ENCODE results near the gene ANKRD53.

The ANKRD53 gene

GRCh38 chr2:70967189-70967588 lies 11.2 kb upstream of the ANKRD53 start:
- no peak for DNase-seq (ENCODE audit: low read depth)

GRCh38 chr2:70974592-70974991 lies 3.8 kb upstream of the ANKRD53 start:
- DNase-seq (ENCODE audit: low read depth), result no peak

DNA sequence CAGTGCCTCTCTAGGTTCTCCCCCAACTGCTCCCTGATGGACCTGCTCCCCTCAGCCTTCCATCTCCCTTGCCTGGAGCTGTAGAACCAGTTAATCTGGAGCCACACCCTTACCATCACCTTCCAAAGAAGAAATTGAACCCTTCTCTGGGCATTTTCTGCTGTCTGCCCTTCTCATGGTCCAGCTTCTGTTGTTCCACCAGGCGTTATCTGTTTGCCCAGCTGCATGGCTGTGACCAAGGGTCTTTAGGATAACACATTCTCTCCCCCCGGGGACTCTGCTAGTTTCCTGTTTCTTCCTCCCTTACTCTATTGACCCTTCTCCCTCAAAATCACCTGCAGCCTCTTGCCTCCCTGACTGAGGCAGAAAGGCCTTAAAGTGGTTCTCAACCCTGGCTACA lies 3.2 kb upstream of the ANKRD53 start:
- DNase-seq (ENCODE audit: low read depth), result no peak

DNA sequence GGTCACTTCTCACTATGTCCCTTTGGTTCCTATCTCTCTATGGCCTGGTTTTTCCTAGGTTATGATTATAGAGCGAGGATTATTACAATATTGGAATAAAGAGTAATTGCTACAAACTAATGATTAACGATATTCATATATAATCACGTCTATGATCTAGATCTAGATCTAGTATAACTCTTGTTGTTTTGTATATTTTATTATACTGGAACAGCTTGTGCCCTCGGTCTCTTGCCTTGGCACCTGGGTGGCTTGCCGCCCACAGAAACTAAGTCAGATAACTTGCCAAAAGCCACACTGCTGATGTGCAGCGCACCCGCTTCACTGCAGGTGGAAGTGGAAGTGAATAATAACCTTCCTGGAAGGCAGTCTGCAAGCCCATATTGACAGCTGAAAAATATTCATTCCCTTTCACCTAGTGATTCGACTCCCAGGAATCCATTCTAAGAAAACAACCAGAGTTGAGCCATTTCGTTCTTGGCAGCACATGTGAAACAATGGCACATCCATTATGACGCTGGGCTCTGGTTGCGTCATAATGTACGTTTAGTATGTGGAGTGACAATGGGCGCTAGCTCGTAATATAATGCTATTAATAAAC lies 725 bp upstream of the ANKRD53 start:
- no peak for DNase-seq (ENCODE audit: low read depth)

DNA sequence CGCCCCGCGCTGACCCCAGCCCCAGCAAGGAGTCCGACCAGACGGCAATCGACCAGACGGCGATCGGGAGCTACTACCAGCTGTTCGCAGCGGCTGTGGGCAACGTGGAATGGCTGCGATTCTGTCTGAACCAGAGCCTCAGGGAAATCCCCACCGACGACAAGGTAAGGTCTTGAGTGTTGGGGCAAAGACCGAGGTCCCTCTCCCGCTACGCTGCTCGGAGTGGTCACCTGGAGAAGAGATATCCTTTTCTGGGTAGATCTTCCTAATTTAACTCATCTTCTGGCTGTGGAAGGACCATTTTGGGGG lies 704 bp downstream of the ANKRD53 start:
- no peak for DNase-seq (ENCODE audit: low read depth)

DNA sequence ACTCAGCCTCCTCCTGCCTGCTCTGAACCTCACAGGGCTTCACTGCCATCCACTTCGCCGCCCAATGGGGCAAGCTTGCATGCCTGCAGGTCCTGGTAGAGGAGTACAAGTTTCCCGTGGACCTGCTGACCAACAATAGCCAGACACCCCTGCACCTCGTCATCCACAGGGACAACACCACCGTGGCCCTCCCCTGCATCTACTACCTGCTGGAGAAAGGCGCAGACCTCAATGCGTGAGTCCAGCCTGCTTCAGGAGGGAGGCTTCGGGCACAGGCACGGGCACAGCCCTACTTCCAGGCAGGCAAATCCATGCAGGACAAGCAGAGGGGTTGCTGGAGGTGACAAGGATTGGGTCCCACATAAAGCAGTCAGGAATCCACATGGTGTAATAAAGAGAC lies 1.2 kb downstream of the ANKRD53 start:
- no peak for DNase-seq (ENCODE audit: low read depth)

DNA sequence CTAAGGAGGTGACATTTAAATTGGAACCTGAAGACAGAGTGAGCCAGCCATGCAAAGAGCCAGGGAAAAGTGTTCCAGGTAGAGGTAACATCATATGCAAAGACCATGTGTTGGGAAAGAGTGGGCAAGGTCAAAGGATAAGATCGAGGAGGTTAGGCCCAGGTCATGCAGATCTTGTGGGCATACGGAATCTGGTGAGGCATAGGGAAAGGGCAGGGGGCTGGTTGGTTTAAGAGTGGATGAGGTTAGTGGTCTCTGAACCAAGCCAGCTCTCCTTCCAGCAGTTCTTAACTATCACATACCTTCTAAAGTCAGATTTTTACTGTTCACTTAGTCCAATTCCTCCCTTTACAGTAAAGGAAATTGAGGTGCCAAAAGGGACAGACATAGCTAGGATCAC lies 3.0 kb downstream of the ANKRD53 start:
- DNase-seq (ENCODE audit: low read depth), result no peak

DNA sequence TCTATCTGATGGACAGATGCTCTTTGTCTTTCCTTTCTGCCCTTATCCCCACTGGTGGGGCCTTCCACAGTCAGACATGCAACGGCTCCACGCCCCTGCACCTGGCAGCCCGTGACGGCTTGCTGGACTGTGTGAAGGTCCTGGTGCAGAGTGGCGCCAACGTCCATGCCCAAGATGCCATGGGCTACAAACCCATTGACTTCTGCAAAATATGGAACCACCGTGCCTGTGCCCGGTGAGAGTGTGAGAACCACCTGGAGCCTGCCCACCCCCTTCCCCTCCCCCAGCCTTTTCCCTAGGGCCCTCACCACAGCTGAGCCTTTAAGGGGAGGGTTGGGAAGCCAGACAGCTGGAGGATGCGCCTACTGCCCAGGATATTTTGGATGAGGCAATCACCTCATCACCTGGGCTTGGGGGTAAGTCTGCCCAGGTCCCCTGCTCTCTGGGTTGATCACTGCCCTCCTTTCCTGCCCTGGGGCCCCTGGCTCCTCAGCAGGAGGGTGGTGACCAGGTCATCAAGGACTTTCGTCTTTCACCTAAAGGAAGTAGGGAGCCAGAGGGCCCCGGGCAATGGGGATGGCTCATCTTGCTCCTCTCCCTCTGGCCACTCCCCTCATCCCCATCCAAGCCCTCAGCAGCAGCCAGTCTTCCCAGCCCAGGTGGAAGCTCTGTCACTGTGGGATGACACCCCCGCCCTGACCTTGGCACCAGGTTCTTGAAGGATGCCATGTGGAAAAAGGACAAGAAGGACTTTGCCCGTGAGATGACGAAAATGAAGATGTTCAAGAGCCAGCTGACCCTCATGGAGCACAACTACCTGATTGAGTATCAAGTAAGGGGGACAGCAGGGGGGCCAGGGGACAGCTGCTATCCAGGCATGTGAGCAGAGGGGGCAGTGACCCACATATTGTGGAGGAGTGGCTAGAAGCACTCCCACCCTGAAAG lies 3.7 kb downstream of the ANKRD53 start:
- DNase-seq (ENCODE audit: low read depth), result no peak

DNA sequence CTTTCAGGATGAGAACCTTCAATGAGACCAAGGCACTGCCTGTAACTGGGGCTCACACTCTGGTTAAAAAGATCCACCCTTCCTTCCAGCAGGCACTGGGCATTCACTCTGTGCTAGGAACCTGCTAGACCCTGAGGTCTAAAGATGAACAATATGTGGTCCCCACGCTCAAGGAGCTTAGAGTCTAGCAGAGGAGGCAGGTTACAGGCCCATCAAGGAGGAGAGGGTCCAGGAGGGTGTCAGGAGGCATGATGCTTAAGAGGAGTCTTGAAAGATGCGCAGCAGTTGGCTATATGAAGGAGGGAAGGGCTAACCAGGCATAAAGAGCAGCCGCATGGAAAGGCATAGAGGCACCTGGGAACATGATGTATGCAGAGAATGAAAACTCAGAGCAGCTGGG lies 4.5 kb downstream of the ANKRD53 start:
- no peak for DNase-seq (ENCODE audit: low read depth)

GRCh38 chr2:70983506-70984227 lies 5.2 kb downstream of the ANKRD53 start:
- DNase-seq (ENCODE audit: low read depth), result no peak

GRCh38 chr2:70984228-70984575 lies 5.8 kb downstream of the ANKRD53 start:
- DNase-seq (ENCODE audit: low read depth), result no peak

DNA sequence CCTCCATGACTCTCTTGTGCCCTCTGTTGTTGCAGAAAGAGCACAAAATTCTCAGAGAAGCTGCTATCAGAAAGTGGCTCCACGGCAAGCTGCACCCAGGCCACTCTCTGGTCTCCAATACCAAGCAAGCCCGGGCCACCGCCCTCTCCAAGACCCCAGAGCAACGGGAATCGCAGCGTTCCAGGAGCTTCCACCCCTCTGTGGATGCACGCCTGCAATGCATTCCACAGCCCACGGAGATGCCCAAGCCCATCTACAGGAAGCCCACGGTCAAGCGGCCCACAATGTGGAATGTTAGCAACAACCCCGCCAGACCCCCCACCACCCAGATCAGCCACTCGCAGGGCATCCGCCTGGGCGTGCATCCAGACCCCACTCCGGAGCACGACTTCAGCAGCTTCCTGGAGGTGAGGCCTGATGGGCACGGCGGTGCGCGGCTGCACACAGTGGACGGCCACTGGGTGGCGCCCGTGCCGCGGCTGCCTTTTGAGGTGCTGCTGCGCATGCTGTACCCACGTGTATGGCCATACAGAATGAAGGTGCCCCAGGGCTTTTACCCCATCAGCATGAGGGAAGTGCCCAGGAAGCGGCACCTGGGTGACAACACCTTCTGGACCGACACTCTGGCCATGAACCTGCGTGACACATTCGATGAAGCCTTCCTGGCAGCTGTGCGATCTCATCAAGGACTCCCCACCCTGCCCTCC lies 6.3 kb downstream of the ANKRD53 start:
- peak; percentile 75 for DNase-seq (ENCODE audit: low read depth)

GRCh38 chr2:70985283-70985688 lies 6.9 kb downstream of the ANKRD53 start:
- no peak for DNase-seq (ENCODE audit: low read depth)

DNA sequence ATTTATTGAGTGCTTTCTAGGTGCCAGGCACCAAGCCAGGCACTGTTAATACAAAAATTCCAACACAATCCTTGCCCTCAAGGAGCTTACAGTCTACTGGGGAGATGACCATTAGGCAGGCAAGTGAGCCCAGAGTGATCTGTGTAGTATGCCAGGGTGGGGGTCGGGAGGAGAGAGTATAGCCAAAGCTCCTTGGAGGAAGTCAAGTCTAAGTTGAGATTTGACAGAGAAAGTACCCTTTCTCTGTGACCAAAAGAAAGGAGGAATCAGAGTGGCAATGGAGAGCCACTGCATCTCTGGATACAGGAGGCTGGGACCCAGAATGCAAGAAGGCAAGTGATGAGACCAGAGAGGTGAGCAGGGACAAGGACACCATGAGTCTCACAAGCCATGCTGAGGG lies 7.5 kb downstream of the ANKRD53 start:
- DNase-seq (ENCODE audit: low read depth), result no peak

DNA sequence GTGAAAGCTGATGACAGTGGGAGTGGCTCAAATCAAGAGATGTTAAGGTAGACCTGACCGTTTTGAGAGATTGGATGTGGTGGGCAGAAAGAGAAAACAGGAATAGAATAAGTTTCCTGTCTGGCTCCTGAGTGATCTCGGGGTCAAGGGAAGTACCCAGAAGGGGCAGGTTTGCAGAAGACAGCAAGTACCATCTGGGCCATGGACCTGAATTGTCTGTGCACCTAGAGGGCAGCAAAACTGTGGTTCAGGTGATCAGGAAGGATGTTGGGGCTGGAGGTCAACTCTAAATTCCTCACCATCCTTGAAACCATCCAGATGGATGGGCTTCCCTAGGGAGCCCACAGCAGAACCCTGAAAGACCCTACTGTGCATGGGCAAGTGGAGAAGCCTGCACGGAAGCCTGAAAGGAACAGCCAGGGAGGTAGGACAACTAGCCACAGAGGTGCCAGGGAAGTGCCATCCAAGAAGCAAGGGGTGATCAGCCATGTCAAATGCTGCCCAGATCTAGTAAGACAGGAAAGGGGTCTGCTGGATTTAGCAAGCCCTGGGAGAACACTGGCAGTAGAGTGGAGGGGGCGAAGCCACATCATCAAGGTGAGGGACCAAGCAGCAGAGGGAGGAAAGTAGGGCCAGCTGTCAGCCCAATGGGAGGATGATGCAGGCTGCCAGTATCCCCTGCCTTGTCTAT lies 8.2 kb downstream of the ANKRD53 start:
- no peak for DNase-seq (ENCODE audit: low read depth)

GRCh38 chr2:70987386-70987785 lies 9.0 kb downstream of the ANKRD53 start:
- no peak for DNase-seq (ENCODE audit: low read depth)

DNA sequence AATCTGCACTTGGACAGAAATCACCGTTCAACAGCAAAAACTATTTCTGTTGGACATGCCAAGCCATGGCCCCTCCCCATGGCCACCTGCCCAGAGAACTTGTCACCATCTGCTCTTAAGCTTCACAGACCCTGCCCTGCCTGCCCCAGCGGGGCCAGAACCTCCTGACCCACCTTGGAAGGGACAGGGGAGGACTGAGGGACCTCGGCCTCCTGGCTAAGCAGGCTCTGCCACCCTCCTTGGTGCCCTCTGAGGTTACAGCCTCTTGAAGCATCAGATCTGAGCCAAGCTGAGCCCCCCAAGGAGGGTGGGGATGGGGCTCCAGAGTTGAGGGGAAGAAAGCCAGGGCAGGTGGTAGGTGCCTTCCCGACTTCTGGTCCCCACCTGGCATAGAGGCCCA lies 9.7 kb downstream of the ANKRD53 start:
- no peak for DNase-seq (ENCODE audit: low read depth)

DNA sequence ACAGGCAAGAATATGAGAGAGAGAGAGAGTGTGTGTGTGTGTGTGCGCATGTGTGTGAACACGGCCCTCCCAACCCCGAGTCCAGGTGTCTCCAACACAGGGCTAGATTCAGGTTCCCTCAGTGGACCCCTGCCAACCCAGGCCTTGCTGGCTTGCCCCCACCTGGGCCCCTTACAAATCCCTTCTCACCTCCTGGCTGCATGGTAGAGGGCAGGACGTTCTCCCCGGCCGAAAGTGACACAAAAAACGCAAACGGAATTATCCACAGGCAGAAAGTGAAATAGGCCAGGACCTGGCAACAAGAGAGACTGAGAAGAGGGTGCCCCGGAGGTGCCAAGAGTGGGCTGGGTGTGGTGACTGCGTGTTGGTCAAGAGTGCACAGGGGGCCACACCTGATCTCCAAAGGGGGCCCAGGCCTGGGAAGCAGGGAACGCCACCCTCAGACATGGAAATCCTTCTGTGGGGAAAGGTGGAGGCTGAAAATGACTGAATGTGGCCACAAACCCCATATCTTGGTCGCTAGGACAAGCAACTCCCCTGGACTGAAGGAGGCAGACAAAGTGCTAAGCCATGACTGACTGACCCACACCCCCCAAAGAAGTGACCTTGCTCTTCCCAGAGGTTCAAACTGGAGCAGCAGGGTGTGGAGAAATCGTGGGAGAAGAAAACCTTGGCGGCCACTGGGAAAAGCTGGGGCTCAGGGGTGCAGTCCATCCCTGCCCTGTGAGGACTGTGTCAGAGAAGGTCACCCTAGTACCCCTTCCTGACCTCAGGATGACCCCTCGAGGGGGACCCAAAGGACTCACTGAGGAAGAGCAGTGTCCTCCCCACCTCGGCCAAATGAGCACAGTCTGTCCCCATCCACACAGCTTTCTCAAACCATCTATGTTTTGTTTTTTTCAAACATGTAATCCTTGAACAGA lies 10.6 kb downstream of the ANKRD53 start:
- DNase-seq (ENCODE audit: low read depth), result no peak

GRCh38 chr2:70990216-70990615 lies 11.8 kb downstream of the ANKRD53 start:
- DNase-seq (ENCODE audit: low read depth), result no peak

- no peak for DNase-seq (ENCODE audit: low read depth)
These were observed 12.7 kb downstream of the ANKRD53 start for GRCh38 chr2:70991142-70991541.

GRCh38 chr2:70991742-70992141 lies 13.3 kb downstream of the ANKRD53 start:
- DNase-seq (ENCODE audit: low read depth), result no peak

Data from stimulated activated CD8-positive, alpha-beta memory T cell treated with anti-CD3 and anti-CD28 coated beads, Interleukin-4, amount 100 ng/mL, for 24 hours (primary cell).